ENCODE data around the gene RBBP8. TPM values are rescaled to one million over a fixed set of nuclear protein-coding genes. Genes with fewer than 3 reads are reported as not detected.
"Not testable (repeated sequence)": the region's sequence is repeated elsewhere in the genome, so short reads cannot be mapped to it uniquely, and the experiment has no call there.

The RBBP8 gene
- 10 to 100 TPM; 37.5 to 69.1 TPM for total RNA-seq

GRCh38 chr18:22933206-22933965 lies at the start of gene RBBP8:
Gene RBBP8, plus strand, starts transcription at chr18:22933328. Its CDS starts 3,524 bp downstream, at chr18:22936852.
- peak within 1 kb of the TSS; percentile 84 for H3K4me3 Mint-ChIP-seq
- peaks cover 39% of the 10 kb centered on the region for H3K36me3 Mint-ChIP-seq (ENCODE audit: low read depth)
- H3K9me3 Mint-ChIP-seq, result no peaks in the 10 kb centered on the region
- peak; percentile 88 for ATAC-seq (replicated peaks)
- H3K27me3 Mint-ChIP-seq, result no peaks in the 10 kb centered on the region
- peak within 1 kb of the TSS; percentile 58 for H3K27ac Mint-ChIP-seq
- H3K4me1 Mint-ChIP-seq, result peaks cover 3% of the 10 kb centered on the region

- H3K36me3 Mint-ChIP-seq (ENCODE audit: low read depth), result no peaks in the 10 kb centered on the region
- H3K27me3 Mint-ChIP-seq, result peaks cover 8% of the 10 kb centered on the region
- H3K4me3 Mint-ChIP-seq, result no peak overlapping the region
- H3K9me3 Mint-ChIP-seq, result no peaks in the 10 kb centered on the region
- no peaks in the 10 kb centered on the region for H3K4me1 Mint-ChIP-seq
- no peak for ATAC-seq (replicated peaks)
- H3K27ac Mint-ChIP-seq, result no peak overlapping the region
Observed at GRCh38 chr18:22883827-22884226, 49.3 kb upstream of the RBBP8 start.

GRCh38 chr18:22885694-22886093 lies 47.4 kb upstream of the RBBP8 start:
- not testable (repeated sequence) for ATAC-seq (replicated peaks); H3K27ac Mint-ChIP-seq; H3K9me3 Mint-ChIP-seq; H3K36me3 Mint-ChIP-seq (ENCODE audit: low read depth); H3K4me3 Mint-ChIP-seq; H3K4me1 Mint-ChIP-seq; H3K27me3 Mint-ChIP-seq

- no peaks in the 10 kb centered on the region for H3K36me3 Mint-ChIP-seq (ENCODE audit: low read depth)
- no peaks in the 10 kb centered on the region for H3K9me3 Mint-ChIP-seq
- H3K4me1 Mint-ChIP-seq, result no peaks in the 10 kb centered on the region
- no peak for ATAC-seq (replicated peaks)
- no peak overlapping the region for H3K27ac Mint-ChIP-seq
- no peak overlapping the region for H3K4me3 Mint-ChIP-seq
- peaks cover 13% of the 10 kb centered on the region for H3K27me3 Mint-ChIP-seq
Observed at GRCh38 chr18:22899421-22899820, 33.7 kb upstream of the RBBP8 start.

GRCh38 chr18:22900558-22901238 lies 32.4 kb upstream of the RBBP8 start:
- no peak overlapping the region for H3K27ac Mint-ChIP-seq
- H3K4me1 Mint-ChIP-seq, result no peaks in the 10 kb centered on the region
- no peaks in the 10 kb centered on the region for H3K9me3 Mint-ChIP-seq
- H3K27me3 Mint-ChIP-seq, result peaks cover 10% of the 10 kb centered on the region
- no peaks in the 10 kb centered on the region for H3K36me3 Mint-ChIP-seq (ENCODE audit: low read depth)
- H3K4me3 Mint-ChIP-seq, result no peak overlapping the region
- no peak for ATAC-seq (replicated peaks)

GRCh38 chr18:22902093-22902492 lies 31.0 kb upstream of the RBBP8 start:
- Mint-ChIP-seq H3K9me3 (no peaks in the 10 kb centered on the region), H3K4me3 (no peak overlapping the region), H3K4me1 (no peaks in the 10 kb centered on the region), H3K27ac (no peak overlapping the region), H3K27me3 (peaks cover 9% of the 10 kb centered on the region), H3K36me3 (ENCODE audit: low read depth) (no peaks in the 10 kb centered on the region)
- ATAC-seq (replicated peaks), result no peak

- not testable (repeated sequence) for H3K4me1 Mint-ChIP-seq; H3K9me3 Mint-ChIP-seq; H3K27me3 Mint-ChIP-seq; H3K27ac Mint-ChIP-seq; ATAC-seq (replicated peaks); H3K36me3 Mint-ChIP-seq (ENCODE audit: low read depth); H3K4me3 Mint-ChIP-seq
Observed at GRCh38 chr18:22903248-22903647, 29.9 kb upstream of the RBBP8 start.

GRCh38 chr18:22912149-22912548 lies 21.0 kb upstream of the RBBP8 start:
- Mint-ChIP-seq H3K36me3 (ENCODE audit: low read depth) (no peaks in the 10 kb centered on the region), H3K4me3 (no peak overlapping the region), H3K27ac (no peak overlapping the region), H3K4me1 (no peaks in the 10 kb centered on the region), H3K27me3 (peaks cover 23% of the 10 kb centered on the region), H3K9me3 (no peaks in the 10 kb centered on the region)
- ATAC-seq (replicated peaks), result no peak

GRCh38 chr18:22912835-22913234 lies 20.3 kb upstream of the RBBP8 start:
- H3K4me3 Mint-ChIP-seq, result no peak overlapping the region
- ATAC-seq (replicated peaks), result no peak
- no peaks in the 10 kb centered on the region for H3K4me1 Mint-ChIP-seq
- H3K9me3 Mint-ChIP-seq, result no peaks in the 10 kb centered on the region
- H3K27ac Mint-ChIP-seq, result no peak overlapping the region
- H3K36me3 Mint-ChIP-seq (ENCODE audit: low read depth), result no peaks in the 10 kb centered on the region
- H3K27me3 Mint-ChIP-seq, result peaks cover 19% of the 10 kb centered on the region

GRCh38 chr18:22913861-22914260 lies 19.3 kb upstream of the RBBP8 start:
- H3K4me1 Mint-ChIP-seq, result no peaks in the 10 kb centered on the region
- H3K9me3 Mint-ChIP-seq, result no peaks in the 10 kb centered on the region
- H3K27me3 Mint-ChIP-seq, result peaks cover 19% of the 10 kb centered on the region
- H3K4me3 Mint-ChIP-seq, result no peak overlapping the region
- no peak overlapping the region for H3K27ac Mint-ChIP-seq
- ATAC-seq (replicated peaks), result no peak
- no peaks in the 10 kb centered on the region for H3K36me3 Mint-ChIP-seq (ENCODE audit: low read depth)

GRCh38 chr18:22914633-22915032 lies 18.5 kb upstream of the RBBP8 start:
- no peak overlapping the region for H3K4me3 Mint-ChIP-seq
- H3K27me3 Mint-ChIP-seq, result peaks cover 19% of the 10 kb centered on the region
- H3K36me3 Mint-ChIP-seq (ENCODE audit: low read depth), result no peaks in the 10 kb centered on the region
- ATAC-seq (replicated peaks), result no peak
- no peaks in the 10 kb centered on the region for H3K9me3 Mint-ChIP-seq
- H3K4me1 Mint-ChIP-seq, result no peaks in the 10 kb centered on the region
- no peak overlapping the region for H3K27ac Mint-ChIP-seq

GRCh38 chr18:22915337-22915736 lies 17.8 kb upstream of the RBBP8 start:
- Mint-ChIP-seq H3K4me3 (no peak overlapping the region), H3K27me3 (peaks cover 19% of the 10 kb centered on the region), H3K36me3 (ENCODE audit: low read depth) (no peaks in the 10 kb centered on the region), H3K27ac (no peak overlapping the region), H3K9me3 (no peaks in the 10 kb centered on the region), H3K4me1 (no peaks in the 10 kb centered on the region)
- no peak for ATAC-seq (replicated peaks)

GRCh38 chr18:22921772-22922171 lies 11.4 kb upstream of the RBBP8 start:
- Mint-ChIP-seq H3K36me3 (ENCODE audit: low read depth) (no peaks in the 10 kb centered on the region), H3K27me3 (no peaks in the 10 kb centered on the region), H3K4me3 (no peak overlapping the region)

GRCh38 chr18:22924589-22924988 lies 8.5 kb upstream of the RBBP8 start:
- ATAC-seq (replicated peaks), result no peak
- no peak overlapping the region for H3K4me3 Mint-ChIP-seq
- H3K27me3 Mint-ChIP-seq, result no peaks in the 10 kb centered on the region
- H3K27ac Mint-ChIP-seq, result no peak overlapping the region
- H3K9me3 Mint-ChIP-seq, result no peaks in the 10 kb centered on the region
- H3K36me3 Mint-ChIP-seq (ENCODE audit: low read depth), result no peaks in the 10 kb centered on the region
- peaks cover 2% of the 10 kb centered on the region for H3K4me1 Mint-ChIP-seq

More at GRCh38 chr18:22921772-22922171, 11.4 kb upstream of the RBBP8 start:
- H3K9me3 Mint-ChIP-seq, result no peaks in the 10 kb centered on the region
- ATAC-seq (replicated peaks), result no peak
- H3K27ac Mint-ChIP-seq, result no peak overlapping the region
- H3K4me1 Mint-ChIP-seq, result no peaks in the 10 kb centered on the region

- no peaks in the 10 kb centered on the region for H3K9me3 Mint-ChIP-seq
- H3K36me3 Mint-ChIP-seq (ENCODE audit: low read depth), result no peaks in the 10 kb centered on the region
- no peak overlapping the region for H3K4me3 Mint-ChIP-seq
- no peak for ATAC-seq (replicated peaks)
- H3K27ac Mint-ChIP-seq, result no peak overlapping the region
- H3K4me1 Mint-ChIP-seq, result peaks cover 3% of the 10 kb centered on the region
- H3K27me3 Mint-ChIP-seq, result no peaks in the 10 kb centered on the region
Observed at GRCh38 chr18:22926454-22926853, 6.7 kb upstream of the RBBP8 start.
